Erythroblast (primary cell): ENCODE results near the gene ITPR1.

Source experiments
- GATA1 ChIP-seq: IDR thresholded peaks from 2 replicates; pipeline ENCODE4 v1.6.1; 2011; ENCODE audit warnings: low read depth, mild to moderate bottlenecking, control low read depth, low read length, moderate library complexity
- POLR2A ChIP-seq: IDR thresholded peaks from 2 replicates; pipeline ENCODE4 v1.6.1; 2011; ENCODE audit warnings: mild to moderate bottlenecking, low read length

DNA sequence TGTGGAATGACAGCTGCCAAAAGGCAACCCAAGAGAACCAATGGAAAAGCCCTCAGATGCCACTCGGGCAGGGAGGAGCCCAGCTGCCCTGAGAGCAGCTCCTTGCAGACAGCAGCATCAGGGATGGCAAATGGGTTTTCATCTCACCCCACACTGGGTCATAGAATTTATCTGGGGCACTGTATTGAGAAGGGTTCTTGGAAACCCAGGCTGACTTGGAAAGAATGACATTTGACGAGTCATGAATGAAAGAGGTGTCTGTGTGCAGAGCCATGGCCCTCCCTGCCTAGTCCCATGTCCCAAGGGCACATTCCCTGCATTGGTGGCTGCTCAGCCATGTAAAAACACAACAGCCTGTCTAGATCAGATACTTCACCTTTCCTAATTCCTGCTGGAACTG lies 328.2 kb downstream of the ITPR1 start:
- TF ChIP-seq POLR2A (no peak), GATA1 (no peak)
